NCI-H524 treated with DMSO at 0.1 percent for 48 hours (cell line): ENCODE results near the gene TXNDC5.

Experiments used
- DNase-seq: peaks from one replicate; lab custom pipeline; 2025; lab: John Stamatoyannopoulos, UW

TXNDC5 gene

DNA sequence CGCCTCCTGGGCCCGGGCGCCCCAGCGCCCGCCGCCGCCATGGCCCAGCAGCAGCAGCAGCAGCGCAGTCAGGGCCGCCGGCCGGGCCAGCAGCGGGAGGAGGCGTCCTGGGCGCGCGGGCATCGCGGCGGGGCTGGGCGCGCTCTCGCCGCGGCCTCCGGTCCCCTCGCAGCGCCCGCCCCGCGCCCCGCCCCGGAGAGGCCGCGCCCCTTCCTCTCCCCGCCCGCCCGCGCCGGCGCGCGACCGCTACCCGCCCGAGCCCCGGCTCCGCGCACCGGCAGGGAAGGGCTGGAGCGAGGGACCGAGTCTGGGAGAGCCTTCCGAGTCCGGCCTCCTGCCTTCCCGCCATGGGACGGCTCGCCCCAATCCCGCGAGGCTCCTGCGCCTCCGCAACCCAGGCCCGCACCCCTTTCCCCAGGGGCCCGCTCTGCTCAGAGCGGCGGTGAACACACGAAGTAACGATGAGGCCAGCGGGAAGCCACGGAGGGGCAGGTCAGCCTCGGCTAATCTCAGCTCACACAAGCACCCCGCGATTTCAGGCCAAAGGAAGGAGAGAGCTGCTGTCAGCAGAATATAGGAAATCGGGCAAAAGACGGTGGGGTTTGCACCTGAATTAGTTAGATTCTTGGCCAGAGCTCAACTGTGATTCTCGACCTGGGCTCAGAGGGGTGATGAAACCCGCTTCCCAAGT lies at the start of gene TXNDC5:
TXNDC5 (minus strand) TSS at position 135 of the 691 bp plus-strand sequence; CDS start at position 123, 12 bp downstream.
- no peak for DNase-seq

DNA sequence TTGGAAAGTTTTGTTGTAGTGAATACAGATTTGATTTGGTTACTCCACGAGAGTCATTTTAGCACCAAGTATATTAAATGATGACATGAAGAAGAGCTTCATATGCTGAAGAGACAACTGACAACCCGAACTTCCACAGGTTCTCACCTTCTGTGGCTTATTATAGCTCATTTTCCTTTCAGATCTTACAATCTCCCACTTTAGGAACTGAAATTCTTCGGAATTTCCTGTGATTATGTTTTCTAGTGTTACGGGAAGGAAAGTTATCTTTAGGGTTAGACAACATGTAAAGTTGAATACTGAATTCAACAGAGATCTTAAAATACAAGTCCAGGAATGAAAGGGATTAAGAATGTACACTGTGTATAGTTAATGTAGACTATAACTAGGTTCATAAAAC lies 49.6 kb upstream of the TXNDC5 start:
- DNase-seq, result no peak

DNA sequence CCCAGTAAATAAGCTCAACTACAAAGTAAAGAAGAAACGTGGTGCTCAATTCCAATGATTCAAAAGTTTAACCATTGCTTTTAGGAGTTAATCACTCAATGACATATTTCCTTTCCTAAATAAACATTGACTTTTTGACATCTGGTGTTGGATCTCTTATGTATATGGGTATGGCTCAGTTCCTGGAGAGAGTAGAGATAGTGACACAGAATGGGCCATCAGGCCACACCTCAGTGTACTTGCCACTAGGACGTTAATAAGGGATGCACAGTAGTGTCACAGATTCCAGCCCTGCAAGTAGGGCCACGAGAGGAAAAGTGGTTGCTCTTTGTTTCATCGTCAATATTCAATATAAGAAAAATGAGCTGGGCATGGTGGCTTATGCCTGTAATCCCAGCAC lies 48.9 kb upstream of the TXNDC5 start:
- DNase-seq, result no peak

DNA sequence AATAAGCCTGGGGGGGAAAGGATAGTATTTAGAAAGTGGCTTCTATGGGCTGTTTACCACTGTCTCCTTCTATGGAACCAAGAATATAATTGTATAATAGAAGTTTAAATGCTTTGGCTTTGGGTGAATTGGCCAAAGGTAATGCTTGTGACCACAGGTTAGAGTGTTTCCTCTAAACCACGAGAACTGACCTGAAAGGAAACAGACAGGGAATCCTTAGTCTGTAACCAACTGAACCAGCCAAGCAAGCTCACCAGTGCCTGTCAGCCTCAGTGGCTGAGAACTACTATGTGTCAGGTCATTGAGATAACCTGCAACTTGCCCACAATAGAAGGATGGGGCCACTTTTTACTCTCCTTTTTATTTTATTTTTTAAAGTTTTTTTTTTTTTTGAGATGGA lies 47.9 kb upstream of the TXNDC5 start:
- DNase-seq, result no peak

DNA sequence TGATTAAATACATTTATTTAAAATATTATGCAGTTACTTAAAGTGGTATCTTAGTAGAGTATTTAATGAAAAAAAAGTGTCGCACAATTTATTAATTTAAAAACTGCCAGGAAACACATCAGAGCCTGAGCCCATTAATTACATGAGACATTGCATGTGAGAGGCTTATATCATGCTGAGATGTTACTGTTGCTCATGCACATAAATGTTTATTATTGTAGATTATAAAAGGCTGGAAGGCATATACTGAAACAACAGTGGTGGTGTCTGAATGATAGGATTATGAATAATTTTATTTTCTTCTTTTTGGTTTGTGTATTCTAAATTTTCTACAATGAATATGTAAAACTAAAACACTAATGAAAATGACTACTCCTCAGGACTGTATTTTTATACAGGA lies 45.7 kb upstream of the TXNDC5 start:
- DNase-seq, result no peak

DNA sequence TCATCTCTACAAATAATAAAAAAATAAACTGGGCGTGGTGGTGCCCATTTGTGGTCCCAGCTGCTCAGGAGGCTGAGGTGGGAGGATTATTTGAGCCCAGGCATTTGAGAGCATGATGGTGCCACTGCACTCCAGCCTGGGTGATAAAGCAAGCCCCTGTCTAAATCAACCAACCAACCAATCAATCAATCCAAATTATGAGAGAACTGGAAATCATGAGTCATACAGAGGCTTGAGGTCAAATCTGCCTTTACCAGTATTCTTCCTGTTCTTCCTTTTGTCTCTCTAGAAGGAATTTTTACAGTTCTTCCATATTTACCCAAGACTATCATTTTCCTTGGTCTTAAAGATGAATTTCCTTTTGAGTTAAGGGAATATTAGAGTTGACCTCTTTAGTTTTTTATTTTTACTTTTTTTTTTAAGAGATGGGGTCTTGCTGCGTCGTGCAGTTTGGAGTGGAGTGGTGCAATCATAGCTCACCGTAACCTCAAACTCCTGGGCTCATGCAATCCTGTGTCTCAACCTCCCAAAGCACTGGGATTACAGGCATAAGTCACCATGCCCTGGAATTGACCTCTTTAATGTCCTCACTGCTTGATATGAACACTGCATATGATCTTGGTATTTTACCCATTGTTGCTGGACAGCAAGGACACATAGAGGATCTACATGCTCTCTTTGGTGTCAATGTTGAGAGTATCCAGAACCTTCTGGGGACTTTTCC lies 44.1 kb upstream of the TXNDC5 start:
- no peak for DNase-seq

DNA sequence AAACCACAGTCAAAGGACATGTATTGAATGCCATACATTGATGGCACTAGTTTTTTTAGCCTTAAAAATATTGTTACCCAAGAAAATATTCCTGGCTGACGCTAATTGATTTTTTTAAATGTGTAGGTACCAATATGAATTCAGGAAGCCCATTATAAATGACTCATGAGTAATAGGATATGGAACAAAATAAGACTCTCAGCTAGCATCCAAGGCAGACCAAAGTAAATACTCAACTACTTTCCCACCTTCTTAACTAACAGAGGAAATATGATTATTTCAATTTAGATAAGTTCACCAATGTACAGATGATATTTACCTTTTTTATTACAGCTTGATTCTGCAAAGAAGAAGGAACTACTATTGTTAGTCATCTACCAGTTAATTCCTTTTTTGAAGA lies 43.2 kb upstream of the TXNDC5 start:
- DNase-seq, result no peak

DNA sequence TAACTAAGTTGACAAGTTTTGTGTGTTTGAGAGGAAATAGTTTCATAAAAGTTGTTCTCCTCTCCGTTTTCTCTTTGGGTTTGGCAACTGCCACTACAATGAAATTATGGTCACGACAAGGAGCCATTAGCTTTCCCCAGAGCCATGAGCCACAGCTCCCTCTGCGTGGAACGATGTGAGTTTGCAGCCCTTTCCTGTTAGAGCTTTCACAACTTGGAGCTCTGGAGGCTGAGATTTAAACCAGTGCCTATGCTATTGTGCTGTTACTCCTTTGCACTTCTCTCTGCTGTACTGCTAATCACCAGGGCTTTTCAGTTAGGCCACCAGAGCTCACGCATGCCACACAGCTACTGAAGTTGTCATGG lies 29.3 kb upstream of the TXNDC5 start:
- DNase-seq, result no peak

DNA sequence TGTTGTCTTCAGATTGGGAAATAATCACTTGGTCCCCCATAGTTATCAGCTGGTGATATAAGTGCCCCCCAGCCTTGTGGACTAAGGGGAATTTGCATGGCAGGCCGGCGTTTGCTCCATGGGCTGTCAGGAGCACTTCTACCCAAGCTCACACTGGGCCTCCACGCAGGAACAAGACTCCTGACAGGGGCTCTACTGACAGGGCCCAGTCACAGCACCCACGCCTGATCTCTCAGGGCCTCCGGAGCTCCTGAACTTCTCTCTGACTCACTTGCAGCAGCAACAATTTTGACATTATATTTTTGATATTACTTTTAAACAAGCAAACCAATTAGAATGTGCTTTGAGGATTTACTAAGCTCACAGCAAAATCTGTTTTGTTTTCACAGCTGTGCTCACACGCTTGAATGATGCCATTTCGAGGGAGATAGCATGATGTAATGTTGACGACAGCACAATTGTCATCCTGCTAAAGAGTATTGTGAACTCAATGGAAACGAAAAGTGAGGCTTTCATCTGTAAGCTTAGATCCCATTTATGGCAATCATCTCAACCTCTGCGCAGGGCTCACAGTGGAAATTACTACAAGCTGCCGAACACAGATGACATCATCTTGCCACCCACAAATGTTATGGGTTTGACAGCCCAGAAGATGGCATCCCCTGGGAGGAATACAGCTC lies 28.7 kb upstream of the TXNDC5 start:
- no peak for DNase-seq

DNA sequence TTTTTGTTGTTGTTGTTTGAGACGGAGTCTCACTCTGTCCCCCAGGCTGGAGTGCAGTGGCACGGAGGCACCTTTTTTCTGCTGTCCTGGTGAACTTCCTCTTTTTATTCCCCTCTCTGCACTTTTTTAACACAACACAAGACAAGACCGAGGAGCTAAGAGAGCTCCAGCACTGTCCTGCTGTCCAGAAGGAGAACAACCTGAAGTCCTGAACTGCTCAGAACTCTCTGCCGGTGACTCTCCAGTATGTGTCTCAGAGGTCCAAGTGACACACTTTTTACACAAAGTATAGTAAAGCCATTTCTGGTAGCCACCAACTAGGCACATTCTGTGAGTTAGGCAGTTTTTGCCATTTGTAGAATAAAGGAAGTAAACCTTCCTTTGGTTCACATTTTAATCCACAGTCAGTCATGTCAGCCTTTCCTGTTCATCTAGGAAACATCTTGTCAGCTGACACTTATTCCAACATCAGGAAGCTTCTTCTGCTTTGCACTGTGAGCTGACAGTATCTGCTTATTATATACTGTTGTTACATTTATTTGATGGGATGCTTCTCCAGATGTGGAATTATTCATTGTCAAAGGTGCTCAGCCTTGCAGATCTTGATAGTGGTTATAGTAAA lies 28.1 kb upstream of the TXNDC5 start:
- DNase-seq, result no peak

DNA sequence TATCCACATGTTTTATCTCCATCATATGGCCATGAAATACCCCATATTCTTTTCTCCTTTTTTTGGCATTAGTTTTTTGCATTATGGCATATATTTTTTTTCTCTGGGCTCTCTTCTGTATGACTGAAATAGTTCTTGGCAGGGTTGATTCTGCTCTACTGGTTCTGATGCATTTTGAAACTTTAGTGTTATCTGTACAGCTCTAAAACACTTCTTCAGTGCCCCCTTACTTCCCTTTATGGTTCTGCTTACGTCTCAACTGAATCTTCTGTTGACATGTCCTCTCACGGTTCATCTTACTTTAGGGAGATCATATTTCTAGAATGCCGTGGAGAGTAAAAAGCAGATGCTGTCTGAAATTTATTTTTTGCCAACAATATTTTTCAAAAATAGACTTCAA lies 23.2 kb upstream of the TXNDC5 start:
- DNase-seq, result no peak

DNA sequence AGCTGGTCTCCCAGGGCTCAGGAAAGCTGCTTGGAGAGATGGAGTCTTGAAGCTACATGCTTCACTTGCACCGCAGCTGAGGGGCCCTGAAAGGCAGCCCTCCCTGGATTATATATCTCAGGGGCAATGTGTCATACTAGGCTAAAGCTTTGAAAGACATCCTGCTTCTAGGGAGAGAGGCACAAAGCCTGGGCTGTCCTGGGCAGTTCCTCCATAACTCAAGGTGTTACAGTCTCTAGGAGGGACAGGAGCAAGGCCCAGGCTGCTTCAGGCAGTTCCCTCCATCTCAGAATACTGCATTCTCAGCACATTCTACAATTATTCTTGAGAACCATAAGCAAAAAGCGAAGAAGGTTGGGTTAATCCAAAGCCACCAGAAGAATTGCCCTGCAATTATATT lies 22.0 kb upstream of the TXNDC5 start:
- no peak for DNase-seq

DNA sequence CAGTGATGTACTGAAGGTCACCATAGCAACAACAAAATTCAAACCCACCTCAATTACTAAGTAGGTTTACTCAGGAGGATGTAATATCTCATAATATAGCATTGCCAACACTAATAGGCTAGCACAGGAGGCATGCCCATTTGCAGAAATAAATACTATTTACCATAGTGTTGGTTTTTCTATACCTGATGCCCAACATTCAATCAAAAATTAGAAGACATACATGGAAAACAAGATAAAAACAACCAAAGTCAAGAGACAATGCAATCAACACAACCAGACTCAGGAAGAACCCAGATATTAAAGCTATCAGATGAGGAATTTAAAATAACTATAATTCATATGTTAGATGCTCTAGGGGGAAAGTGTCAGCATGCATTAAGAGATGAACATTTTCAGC lies 14.3 kb upstream of the TXNDC5 start:
- no peak for DNase-seq

DNA sequence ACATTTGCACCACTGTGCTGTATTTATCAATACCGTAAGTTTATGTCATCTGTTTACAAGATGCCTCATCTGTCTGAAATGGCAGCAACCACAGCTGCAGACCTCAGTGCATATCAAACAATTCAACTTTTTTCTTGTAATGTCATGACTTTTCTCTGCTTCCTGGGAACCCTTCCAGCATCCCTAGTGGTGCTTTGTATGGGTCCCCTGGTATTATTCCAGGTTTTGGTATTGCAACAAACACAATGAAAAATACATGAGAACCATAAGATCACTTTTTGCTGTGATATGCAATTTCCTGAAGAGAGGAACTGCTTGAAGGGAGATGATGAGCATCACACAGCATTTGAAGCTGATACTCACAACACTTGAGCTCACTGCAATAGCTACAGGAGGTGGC lies 12.0 kb upstream of the TXNDC5 start:
- no peak for DNase-seq

DNA sequence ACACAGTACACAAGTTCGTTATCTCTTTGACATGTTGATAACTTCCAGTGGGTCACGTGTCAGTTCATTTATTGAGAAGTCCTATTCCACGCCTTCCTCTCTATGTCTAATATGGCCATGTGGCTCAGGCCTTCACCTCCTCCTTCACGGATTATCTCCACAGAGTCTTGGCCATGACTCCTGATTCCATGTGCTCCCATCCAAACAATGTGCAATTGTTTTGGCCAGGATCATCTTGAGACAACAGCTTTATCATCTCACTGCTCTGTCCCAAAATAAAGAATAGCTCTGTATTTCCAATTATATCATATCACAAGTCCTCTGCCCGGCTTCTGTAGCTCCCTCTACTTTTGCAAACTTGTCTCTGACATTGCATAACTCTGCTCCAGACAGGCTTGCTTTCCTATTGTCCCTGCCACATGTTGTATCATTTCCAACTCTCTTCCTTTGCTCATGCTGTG lies 11.1 kb upstream of the TXNDC5 start:
- DNase-seq, result no peak

DNA sequence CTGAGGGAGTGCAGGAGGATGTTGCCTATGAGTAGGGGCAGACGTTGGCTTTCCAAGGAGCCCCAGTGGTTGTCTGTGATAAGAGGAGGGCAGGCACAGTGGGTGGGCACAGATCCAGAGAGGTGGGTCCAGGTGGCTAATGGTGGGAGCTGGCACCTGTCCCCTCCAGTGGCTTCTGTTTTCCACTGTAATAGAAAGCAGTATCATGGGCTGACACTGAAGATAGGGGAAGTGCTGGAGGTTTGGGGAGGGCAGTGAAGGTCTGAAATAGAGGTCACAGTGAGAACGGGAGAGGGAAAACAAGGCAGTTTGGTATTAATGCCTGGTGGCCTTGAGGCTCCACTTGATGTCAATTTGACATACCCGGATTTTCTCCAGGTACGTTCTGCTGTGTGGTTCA lies 10.5 kb upstream of the TXNDC5 start:
- DNase-seq, result no peak

DNA sequence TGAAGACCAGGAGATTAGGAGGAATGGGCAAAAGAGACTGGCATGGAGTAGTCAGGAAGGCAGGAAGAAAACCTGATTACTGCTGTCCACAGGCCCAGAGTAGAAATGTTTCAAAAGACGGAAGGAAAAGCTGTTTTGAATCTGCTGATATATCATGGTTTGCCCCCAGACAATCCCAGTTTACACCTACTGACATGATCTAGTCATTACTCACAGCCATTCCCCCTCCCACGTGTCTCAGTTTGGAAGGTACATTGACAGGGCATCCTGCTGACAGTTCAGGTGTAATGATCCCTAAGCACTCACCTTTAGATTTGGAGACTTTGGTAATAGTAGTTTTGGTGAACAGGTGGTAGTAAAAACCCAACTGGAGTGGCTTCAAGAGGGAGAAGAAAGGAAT lies 9.8 kb upstream of the TXNDC5 start:
- no peak for DNase-seq

DNA sequence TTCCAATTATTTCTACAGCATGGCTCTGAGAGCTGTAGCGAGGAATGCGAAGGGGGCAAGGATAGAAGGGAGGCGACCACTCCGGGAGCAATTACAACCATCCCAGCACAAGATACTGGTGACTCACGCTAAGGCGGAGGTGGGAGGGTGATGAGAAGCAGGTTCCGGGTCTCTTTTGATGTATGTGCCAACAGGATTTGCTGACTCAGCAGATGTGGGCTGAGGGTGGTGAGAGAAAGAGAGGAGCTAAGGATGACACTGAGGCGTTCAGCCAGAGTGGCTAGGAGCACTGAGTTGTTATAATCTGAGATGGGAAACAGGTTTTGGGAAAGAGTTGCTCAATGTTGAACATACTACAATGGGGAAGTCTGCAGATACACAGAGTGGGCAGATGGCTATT lies 9.3 kb upstream of the TXNDC5 start:
- DNase-seq, result no peak

DNA sequence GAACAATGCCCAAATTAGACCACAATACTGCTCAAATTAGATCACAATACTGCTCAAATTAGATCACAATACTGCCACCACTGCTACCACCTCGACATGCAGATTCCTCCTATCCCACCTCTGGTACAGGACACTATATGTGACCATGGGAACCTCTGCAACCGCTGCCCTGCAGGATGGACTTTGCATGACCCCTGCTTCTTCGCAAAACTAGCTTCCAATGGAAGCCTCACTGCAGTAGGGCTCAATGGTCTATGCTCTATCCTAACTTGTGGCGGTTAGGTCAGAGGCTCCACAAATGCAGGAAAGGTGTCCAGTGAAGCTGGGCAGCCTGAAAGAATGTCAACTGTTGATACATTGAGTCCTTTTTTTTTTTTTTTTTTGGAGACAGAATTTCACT lies 7.8 kb upstream of the TXNDC5 start:
- DNase-seq, result no peak

DNA sequence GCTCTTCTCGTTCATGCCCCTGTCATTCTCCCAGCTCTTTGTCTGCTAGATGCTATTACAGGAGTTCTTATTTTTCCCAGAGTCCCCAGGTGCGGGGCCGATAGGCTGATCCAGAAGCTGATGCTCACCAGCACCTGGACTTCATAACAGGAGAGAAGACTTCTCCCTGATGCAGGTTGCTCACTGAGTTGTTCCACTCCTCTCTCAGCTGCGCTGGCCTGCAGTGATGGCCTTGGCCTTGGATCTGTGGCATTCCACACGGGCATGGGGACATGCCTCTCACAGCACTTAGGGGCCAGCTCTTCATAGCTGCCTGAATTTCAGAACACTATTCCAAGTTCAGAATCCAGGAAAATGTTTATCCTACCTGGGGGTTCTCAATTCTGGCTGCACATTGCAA lies 7.1 kb upstream of the TXNDC5 start:
- DNase-seq, result no peak

DNA sequence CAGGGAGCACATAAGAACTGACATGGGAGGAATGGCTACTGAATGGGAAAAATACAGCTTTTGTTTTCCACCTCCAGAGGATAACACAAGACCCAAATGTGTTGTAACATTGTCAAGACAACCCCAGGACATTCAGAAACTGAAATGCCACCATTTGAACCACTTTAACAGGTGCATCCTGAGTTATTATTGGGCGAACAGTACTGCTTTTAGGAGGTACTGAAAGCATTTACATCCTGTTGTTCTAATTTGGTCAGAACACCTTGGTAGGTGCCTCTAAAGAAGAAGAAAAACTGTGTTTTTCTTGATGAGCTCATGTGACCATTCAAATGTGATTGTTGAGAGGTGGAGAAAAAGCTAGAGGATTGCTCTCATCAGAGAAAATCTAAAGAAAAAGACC lies 6.4 kb upstream of the TXNDC5 start:
- no peak for DNase-seq

DNA sequence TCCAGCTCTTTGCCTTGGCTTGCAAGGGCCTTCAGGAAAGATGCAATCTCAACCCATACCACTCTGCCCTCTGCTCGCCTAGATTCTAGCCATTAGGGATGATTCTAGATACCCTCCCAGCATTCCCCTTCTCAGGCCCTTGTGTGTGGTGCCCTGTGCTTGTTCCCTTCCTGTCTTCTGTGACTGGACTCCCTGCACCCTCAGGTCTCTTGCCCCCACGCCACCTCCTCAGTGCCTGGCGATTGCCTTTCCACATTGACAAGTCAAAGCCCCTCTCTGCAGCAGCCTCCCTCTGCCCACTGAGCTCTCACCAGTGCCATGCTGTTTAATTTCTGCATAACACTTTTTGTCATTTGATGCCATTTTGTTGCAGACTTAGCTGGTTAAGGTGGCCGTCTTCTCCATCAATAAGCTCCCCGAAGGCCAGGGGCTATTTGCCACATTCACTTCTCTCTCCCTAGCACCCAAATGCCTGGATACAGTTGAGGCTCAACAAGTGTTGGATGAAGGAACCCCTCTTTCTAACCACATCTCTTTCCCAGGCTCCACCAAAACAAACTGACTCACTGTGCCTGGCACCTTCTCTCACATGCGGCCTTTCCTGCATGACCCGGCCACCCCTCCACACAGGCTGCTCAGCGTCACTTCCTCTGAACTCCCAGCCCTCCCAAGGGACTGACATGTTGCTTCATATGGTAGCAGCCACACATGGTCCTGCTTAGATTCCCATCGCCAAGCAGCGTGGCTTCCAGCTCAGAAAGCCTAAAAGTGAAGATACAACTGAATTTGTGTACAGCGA lies 4.6 kb upstream of the TXNDC5 start:
- DNase-seq, result no peak
